ENCODE measurements around the gene HS3ST4. TPM values are rescaled to one million over a fixed set of nuclear protein-coding genes. Genes with fewer than 3 reads are reported as not detected.

HS3ST4 gene
- total and polyA plus RNA-seq, 2 experiments from 2014 or later, result 0.44 to 2.1 TPM

DNA sequence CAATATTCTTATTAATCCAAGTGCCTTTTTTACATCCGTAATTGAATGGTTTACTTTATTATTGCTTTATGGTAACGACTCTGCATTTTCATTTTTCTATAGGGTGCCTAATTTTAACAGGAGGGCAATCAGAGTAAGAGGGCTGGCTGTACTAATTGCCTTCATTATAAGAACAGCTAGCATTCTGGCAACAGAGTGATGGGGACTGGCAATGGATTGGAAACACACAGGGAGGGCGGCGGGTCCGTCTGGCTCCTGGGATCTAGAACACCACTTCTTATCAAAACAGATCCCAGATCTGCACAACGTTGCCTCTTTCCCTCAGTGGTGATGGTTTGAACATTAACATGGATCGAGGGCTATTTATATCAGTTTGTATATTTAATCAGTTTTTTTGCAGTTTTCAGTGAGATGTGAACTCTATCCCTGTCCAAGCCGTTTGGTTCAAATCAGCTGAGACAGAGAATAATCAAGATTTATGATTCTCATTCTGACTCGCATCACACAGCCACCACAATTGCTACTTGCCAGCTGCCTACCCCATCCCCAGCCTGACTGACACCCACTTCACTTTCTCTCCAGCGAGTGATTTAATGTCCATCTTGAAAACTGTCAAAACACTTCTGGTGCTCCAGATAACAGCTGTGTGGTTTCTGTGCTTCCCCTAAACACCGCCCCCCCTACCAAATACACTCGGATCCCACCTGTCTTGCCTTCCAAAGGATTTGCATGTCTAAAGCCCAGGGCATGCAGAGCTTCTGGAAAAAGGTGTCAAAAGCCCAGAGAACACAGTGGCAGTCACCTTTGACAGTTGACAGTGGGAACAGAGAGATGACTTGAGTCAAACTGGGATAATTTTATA is 327.9 kb downstream of the HS3ST4 start:
- H3K9me3 Mint-ChIP-seq, result peaks cover 85% of the 10 kb centered on the region
- Histone ChIP-seq H2AFZ (no peak overlapping the region), H4K20me1 (replicated peaks; ENCODE audit: insufficient read depth) (no peaks in the 10 kb centered on the region), H3K36me3 (ENCODE audit: insufficient read depth) (peaks cover 5% of the 10 kb centered on the region; the same call in 1 of the 2 replicates), H3K4me2 (no peak overlapping the region), H3K27ac (ENCODE audit: low read depth) (no peak overlapping the region), H3K9me2 (ENCODE audit: insufficient read depth) (no peaks in the 10 kb centered on the region), H3K4me1 (ENCODE audit: insufficient read depth) (peaks cover 5% of the 10 kb centered on the region; the same call in 1 of the 2 replicates), H3K79me2 (replicated peaks; ENCODE audit: insufficient read depth) (no peaks in the 10 kb centered on the region), H3F3A (replicated peaks; ENCODE audit: low read depth) (no peaks in the 10 kb centered on the region), H3K27me3 (ENCODE audit: insufficient read depth) (no peaks in the 10 kb centered on the region), H3K4me3 (no peak overlapping the region)
- TF ChIP-seq ZNF114 (CRISPR knock-in tag; IDR thresholded peaks at IDR 0.05), result no peak
- no peak for TF ChIP-seq CTCF (conservative IDR thresholded peaks at IDR 0.05; ENCODE audit: low read depth in 2 of 2)
- TF ChIP-seq ZNF331 (CRISPR knock-in tag; IDR thresholded peaks at IDR 0.05; ENCODE audit: low read depth), result no peak
- no peak for TF ChIP-seq EZH2 (IDR thresholded peaks at IDR 0.05; ENCODE audit: low read depth, unreplicated experiment)
- TF ChIP-seq EZH2phosphoT487 (IDR thresholded peaks at IDR 0.05; ENCODE audit: unreplicated experiment), result no peak
- TF ChIP-seq, protein P1, sequence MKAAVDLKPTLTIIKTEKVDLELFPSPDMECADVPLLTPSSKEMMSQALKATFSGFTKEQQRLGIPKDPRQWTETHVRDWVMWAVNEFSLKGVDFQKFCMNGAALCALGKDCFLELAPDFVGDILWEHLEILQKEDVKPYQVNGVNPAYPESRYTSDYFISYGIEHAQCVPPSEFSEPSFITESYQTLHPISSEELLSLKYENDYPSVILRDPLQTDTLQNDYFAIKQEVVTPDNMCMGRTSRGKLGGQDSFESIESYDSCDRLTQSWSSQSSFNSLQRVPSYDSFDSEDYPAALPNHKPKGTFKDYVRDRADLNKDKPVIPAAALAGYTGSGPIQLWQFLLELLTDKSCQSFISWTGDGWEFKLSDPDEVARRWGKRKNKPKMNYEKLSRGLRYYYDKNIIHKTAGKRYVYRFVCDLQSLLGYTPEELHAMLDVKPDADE (IDR thresholded peaks at IDR 0.05), result no peak
- TF ChIP-seq NANOG (IDR thresholded peaks at IDR 0.05; ENCODE audit: borderline replicate concordance), result no peak
- TF ChIP-seq POLR2AphosphoS5 (IDR thresholded peaks at IDR 0.05; ENCODE audit: low read depth), result no peak
- TF ChIP-seq, protein P2, sequence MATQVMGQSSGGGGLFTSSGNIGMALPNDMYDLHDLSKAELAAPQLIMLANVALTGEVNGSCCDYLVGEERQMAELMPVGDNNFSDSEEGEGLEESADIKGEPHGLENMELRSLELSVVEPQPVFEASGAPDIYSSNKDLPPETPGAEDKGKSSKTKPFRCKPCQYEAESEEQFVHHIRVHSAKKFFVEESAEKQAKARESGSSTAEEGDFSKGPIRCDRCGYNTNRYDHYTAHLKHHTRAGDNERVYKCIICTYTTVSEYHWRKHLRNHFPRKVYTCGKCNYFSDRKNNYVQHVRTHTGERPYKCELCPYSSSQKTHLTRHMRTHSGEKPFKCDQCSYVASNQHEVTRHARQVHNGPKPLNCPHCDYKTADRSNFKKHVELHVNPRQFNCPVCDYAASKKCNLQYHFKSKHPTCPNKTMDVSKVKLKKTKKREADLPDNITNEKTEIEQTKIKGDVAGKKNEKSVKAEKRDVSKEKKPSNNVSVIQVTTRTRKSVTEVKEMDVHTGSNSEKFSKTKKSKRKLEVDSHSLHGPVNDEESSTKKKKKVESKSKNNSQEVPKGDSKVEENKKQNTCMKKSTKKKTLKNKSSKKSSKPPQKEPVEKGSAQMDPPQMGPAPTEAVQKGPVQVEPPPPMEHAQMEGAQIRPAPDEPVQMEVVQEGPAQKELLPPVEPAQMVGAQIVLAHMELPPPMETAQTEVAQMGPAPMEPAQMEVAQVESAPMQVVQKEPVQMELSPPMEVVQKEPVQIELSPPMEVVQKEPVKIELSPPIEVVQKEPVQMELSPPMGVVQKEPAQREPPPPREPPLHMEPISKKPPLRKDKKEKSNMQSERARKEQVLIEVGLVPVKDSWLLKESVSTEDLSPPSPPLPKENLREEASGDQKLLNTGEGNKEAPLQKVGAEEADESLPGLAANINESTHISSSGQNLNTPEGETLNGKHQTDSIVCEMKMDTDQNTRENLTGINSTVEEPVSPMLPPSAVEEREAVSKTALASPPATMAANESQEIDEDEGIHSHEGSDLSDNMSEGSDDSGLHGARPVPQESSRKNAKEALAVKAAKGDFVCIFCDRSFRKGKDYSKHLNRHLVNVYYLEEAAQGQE (IDR thresholded peaks at IDR 0.05; ENCODE audit: unreplicated experiment), result no peak
- TF ChIP-seq JUNB (IDR thresholded peaks at IDR 0.05; ENCODE audit: unreplicated experiment), result no peak
- ATAC-seq, result no peak; the same call in 2 of the 3 replicates
- peaks cover 23% of the 10 kb centered on the region for H3K36me3 Mint-ChIP-seq (ENCODE audit: low read depth)
- H3K4me3 Mint-ChIP-seq, result no peak overlapping the region
- H3K4me1 Mint-ChIP-seq, result peaks cover 11% of the 10 kb centered on the region
- H3K27me3 Mint-ChIP-seq (ENCODE audit: insufficient read depth, low read depth, poor library complexity), result peaks cover 2% of the 10 kb centered on the region
- no peak overlapping the region for H3K27ac Mint-ChIP-seq
- DNase-seq (ENCODE audit: low spot score), result no peak
